Astrocyte (in vitro differentiated cells and primary cell): Measurements from ENCODE around the gene ASB13.

Experiments
- CTCF ChIP-seq: IDR thresholded peaks from 2 replicates; pipeline ENCODE4 v1.5.1; 2011; ENCODE audit warnings: low read depth, mild to moderate bottlenecking, inconsistent platforms, low read length, moderate library complexity; ENCODE audit not compliant: insufficient read depth
- EZH2 ChIP-seq: IDR thresholded peaks from 2 replicates; pipeline ENCODE4 v1.6.1; 2012; ENCODE audit warnings: mild to moderate bottlenecking, low read length, inconsistent platforms; ENCODE audit not compliant: insufficient read depth

GRCh38 chr10:5590816-5591215 lies 75.6 kb downstream of the ASB13 start:
- no peak for TF ChIP-seq CTCF
- TF ChIP-seq EZH2 = no peak
